ENCODE measurements around the gene ZNF207.
"Not testable (repeated sequence)": the region's sequence is repeated elsewhere in the genome, so short reads cannot be mapped to it uniquely, and the experiment has no call there.

Gene ZNF207

GRCh38 chr17:32386844-32387243 is 36.9 kb downstream of the ZNF207 start:
- no peak for DNase-seq

GRCh38 chr17:32388128-32388527 is 38.2 kb downstream of the ZNF207 start:
- DNase-seq = not testable (repeated sequence)

GRCh38 chr17:32388613-32389459 is 38.9 kb downstream of the ZNF207 start:
- no peak for DNase-seq

GRCh38 chr17:32393904-32394303 is 43.9 kb downstream of the ZNF207 start:
- no peak for DNase-seq

- DNase-seq = no peak
Observed at GRCh38 chr17:32396343-32396742, 46.4 kb downstream of the ZNF207 start.

GRCh38 chr17:32398946-32399345 is 49.0 kb downstream of the ZNF207 start:
- no peak for DNase-seq

GRCh38 chr17:32410085-32410484 is 60.1 kb downstream of the ZNF207 start:
- not testable (repeated sequence) for DNase-seq

GRCh38 chr17:32426894-32427293 is 76.9 kb downstream of the ZNF207 start:
- DNase-seq = no peak

GRCh38 chr17:32429598-32429997 is 79.6 kb downstream of the ZNF207 start:
- no peak for DNase-seq
